HG02885 (cell line): Measurements from ENCODE around the gene CLRN3.

Experiments used
- ATAC-seq: cut with Tn5 transposase; IDR thresholded peaks from one replicate; pipeline ENCODE4 v1.9.1; 2021; ENCODE audit warnings: mild to moderate bottlenecking; ENCODE audit not compliant: unreplicated experiment, poor library complexity

The CLRN3 gene

DNA sequence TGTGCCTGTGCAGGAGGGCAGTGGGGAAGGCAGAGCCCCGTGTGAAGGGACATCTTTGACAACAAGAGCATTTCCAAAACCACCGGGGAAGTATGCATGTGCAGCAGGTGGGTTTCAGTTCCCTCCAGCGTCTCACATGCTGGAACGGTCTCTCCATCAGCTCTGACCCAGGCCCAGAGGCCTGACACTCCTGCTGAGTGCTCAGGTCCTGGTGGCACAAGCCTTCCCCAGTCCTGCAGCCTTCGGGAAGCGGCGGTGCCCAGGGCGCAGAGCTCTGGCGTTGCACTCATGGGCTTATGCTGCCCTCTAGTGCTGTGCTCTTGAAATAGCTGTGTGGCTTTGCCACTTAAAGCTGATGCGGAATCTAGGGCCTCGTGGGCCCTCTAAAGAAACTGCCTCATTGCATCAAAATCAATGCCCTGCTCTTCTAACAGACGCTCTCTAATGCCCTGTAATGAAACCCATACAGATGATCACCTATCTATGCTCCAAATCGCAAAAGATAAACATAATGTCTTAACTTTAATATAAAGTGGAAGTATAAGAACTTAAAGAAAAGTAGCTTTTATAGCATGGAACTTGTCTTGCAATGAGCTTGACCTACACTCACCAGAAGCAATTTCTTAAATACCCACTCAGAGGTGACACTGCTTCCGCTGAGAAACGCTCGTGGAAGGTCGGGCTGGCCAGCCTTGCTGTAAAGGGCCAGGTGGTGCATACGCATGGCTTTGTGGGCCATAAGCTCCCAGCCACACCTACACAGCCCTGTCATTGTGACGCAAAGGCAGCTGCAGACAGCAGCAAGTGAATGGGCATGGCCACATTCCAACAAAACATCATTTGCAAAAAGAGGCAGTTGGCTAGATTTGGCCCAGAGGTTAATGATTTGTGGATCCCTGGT is 38.6 kb downstream of the CLRN3 start:
- peak; percentile 65 for ATAC-seq

GRCh38 chr10:127852456-127852855 is 40.3 kb downstream of the CLRN3 start:
- no peak for ATAC-seq

DNA sequence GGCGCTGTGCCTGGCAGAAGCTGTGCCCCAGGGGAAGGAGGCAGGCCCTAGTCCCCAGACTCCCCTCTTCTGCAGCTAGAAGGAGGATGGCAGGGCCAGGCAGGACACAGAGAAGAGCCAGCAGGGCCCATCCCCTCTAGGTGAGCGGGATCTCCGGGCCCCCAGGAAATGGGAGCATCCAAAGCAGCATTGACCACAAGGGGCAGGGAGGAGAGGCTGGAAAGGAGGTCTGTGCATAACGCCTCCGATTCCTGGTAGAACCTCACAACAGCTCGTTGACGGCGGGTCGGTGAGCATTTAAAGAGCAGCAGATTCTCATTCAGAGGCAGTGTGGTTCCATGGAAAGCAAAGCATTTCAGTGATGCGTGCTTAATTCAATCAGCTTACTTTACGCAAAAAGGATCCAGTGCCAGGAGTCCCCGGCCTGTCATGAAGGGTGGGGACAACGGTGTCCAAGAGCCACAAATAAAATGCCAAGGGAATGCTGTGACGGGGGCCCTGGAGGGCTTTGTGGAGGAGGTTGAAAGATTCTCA is 41.0 kb downstream of the CLRN3 start:
- ATAC-seq = no peak

DNA sequence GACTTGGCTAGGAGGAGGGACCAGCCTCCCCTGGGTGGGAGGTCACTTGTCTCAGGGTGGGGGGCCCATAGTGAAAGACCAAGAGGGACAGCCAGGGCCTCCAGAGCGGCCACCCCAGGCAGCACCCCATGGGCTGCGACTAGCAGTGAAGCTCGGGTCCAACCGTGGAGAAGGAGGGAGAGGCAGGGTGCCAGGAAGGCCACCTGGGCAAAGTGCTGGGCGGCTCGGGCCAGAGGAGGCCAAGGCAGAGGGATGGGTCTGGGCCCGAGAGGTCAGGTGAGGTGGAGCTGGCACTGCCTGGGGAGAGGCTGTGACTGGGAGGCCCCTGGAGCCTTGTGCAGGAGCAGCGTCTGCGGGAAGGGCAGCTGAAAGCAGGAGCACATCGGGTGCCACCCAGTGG is 41.8 kb downstream of the CLRN3 start:
- no peak for ATAC-seq

- ATAC-seq = no peak
Measured at GRCh38 chr10:127849921-127850320, 42.8 kb downstream of the CLRN3 start.

- ATAC-seq = no peak
Measured at GRCh38 chr10:127849224-127849623, 43.5 kb downstream of the CLRN3 start.

- no peak for ATAC-seq
Measured at GRCh38 chr10:127848226-127848625, 44.5 kb downstream of the CLRN3 start.

DNA sequence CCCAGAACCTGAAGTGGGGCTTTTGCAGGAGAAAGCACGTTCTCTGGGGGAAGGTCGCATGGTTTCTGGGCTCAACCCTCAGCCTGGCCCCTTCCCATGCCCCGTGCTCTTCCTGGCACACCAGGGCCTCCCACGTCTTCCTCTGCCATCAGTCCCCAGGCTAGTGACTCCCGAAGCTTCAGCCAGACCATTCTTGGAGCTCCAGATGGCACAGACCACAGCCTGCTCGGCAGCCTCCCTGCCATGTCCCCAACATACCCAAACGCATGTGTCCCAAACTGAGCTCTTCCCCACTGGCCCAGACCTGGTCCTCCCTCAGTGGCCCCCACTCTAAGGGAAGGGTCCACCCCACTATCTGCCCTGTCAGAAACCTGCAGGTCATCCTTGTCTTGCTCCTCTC is 47.0 kb downstream of the CLRN3 start:
- ATAC-seq = no peak

- no peak for ATAC-seq
Measured at GRCh38 chr10:127840884-127841283, 51.9 kb downstream of the CLRN3 start.

DNA sequence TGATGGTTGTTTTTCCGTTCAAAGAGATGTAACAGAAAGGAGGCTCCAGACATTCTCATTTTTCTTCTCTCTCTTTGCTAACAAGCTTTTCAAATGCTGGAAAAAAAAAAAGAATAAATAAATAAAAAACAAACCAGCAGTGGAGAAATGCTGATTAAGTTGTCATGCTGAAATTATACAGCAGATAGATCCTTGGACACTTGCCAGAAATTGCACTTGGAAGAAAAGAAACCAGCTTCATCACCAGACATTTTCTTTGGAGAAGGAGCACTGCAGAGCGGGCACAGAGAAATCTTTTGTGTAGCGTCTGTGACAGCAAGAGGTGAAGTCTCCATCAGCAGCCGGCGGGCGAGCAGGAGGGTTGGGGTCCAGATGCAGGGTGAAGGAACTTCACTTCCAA is 55.8 kb downstream of the CLRN3 start:
- no peak for ATAC-seq

DNA sequence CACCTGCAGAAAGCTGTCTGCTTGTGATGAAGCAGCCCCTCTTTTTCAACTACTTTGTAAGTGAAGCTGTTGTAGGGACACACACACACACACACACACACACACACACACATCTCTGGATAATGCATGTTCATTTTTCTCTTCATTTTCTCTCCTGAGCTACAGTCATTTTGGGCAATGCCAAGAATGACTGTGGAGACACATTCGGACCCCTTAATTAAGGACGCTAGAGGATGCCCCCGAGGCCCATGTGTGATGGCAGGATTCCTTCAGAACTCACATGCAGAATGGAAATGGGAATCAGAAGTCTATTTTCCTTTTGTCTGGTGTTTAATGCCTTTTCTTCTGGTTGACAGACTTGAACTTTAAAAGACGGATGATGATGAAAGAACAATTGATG is 56.6 kb downstream of the CLRN3 start:
- ATAC-seq = no peak

DNA sequence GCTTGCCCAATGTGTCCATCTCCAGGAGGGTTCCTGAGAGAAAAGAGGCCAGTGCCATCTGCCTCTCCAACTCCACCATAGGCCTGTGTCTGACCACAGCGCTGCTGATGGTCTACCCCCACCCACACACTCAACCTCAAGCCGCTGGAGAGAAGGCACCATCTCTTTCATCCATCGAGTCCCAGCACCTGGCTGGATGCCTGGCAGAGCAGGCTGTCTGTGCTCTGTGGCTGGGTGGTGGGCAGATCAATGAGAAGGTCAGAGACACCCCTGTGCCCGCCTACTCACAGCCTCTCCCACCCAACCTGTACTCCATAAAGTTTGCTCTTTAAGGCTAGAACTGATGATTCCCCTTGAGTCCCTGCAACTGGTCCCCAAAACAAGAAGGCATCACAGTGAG is 58.0 kb downstream of the CLRN3 start:
- ATAC-seq = no peak

GRCh38 chr10:127834221-127834620 is 58.5 kb downstream of the CLRN3 start:
- no peak for ATAC-seq

GRCh38 chr10:127833804-127834203 is 58.9 kb downstream of the CLRN3 start:
- no peak for ATAC-seq

- ATAC-seq = no peak
Measured at GRCh38 chr10:127832501-127832900, 60.2 kb downstream of the CLRN3 start.

DNA sequence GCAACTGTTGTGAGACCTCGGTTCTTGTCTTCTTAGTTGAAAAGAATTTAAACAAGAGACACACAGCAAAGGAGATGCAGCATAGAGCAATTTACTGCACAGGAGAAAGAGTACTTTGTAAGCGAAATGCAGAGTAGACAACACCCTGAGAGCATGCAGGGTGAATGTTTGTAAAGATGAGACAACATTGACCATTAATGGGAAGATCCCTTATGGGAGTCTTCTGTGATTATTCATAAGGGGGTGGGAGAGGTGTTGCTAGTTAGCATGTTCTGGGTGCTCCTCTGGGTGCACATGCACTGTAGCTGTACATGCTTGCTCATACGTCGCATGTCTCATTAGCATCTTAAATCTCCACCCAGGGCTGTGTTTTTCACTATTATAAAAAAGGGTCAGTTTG is 62.3 kb downstream of the CLRN3 start:
- no peak for ATAC-seq
